PFSK-1 (cell line): Measurements from ENCODE around the gene KCNIP4.

ENCODE experiments used
- POLR2AphosphoS5 ChIP-seq: IDR thresholded peaks from 2 replicates; pipeline ENCODE4 v1.6.1; 2012; ENCODE audit warnings: low read depth, mild to moderate bottlenecking, control low read depth, low read length, moderate library complexity
- SIN3A ChIP-seq: IDR thresholded peaks from 2 replicates; pipeline ENCODE4 v1.6.1; 2012; ENCODE audit warnings: mild to moderate bottlenecking, low read length, moderate library complexity, borderline replicate concordance; ENCODE audit not compliant: insufficient read depth

DNA sequence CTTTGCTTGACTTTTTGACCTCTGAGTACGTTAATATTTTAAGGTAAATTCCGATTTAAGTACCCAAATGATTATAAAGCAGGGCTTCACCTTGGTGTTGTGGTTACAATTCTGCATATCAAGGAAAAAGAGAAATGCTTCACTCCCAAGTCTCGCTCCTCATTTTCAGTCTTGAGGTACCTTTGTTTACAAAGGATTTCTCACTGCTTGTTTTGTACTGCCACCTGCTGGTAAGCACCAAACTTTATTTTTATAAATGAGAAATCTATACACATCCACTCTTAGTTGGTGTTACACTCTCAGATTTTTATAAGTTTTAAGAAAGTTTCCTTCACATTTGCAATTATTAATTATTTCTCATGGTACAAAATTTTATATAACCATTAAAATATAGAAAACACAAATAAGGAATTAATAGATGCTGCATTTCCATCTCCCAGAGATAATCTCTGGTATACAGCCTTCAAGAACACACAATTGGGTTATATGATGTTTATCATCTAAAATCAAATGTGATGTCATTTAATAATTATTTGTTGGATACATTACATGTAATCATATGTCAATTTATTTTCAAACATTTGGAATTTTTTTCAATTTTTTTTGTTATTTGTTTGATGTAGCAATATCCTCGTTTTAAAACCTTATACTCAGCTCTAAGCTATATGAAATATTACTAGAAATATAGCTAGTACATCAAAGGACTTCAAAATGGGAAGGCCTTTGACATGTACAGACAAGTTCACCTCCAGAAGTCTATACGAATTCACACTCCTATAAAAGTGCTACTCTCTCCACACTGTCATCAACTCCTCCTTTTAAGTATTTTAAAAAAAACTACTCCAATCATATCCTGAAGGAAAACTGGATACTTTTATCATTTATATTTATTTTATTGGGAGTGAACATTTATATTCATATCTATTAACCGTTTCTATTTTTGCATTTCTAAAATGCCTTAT is 179.9 kb downstream of the KCNIP4 start:
- TF ChIP-seq POLR2AphosphoS5 (no peak), SIN3A (no peak)
